ENCODE measurements around the gene TAS2R60. TPM values are rescaled to one million over a fixed set of nuclear protein-coding genes. Genes with fewer than 3 reads are reported as not detected.
A peak's percentile ranks its signal among the peaks of the same experiment; 100 is the strongest.
"Not testable (repeated sequence)": the region's sequence is repeated elsewhere in the genome, so short reads cannot be mapped to it uniquely, and the experiment has no call there.

The TAS2R60 gene
- total and polyA plus RNA-seq, 2 donors = 0.02 to 0.24 TPM

GRCh38 chr7:143399151-143399550 lies 44.1 kb upstream of the TAS2R60 start:
- 95% methylated on average over 8 of the region's 8 CpGs for WGBS
- Histone ChIP-seq H3K4me1 (ENCODE audit: control insufficient read depth in 2 of 2, insufficient read depth in 2 of 2, low read length in 2 of 2) (no peaks in the 10 kb centered on the region), H3K27me3 (ENCODE audit: control insufficient read depth in 2 of 2, insufficient read depth in 1 of 2, low read length in 1 of 2) (no peaks in the 10 kb centered on the region), H3K27ac (ENCODE audit: low read depth in 1 of 2, low read length in 1 of 2) (no peak overlapping the region), H3K36me3 (ENCODE audit: control insufficient read depth in 2 of 2, insufficient read depth in 2 of 2, low read length in 1 of 2) (peaks cover 0 to 59% of the 10 kb centered on the region in 2 donors), H3K9me3 (ENCODE audit: control insufficient read depth in 2 of 2, insufficient read depth in 1 of 2, low read length in 1 of 2) (no peaks in the 10 kb centered on the region), H3K4me3 (ENCODE audit: low read length in 2 of 2) (no peak overlapping the region)
- DNase-seq (ENCODE audit: low read depth in 6 of 9, low spot score in 9 of 9) = no peak

GRCh38 chr7:143399642-143400041 lies 43.6 kb upstream of the TAS2R60 start:
- WGBS = 96% methylated on average over 20 of the region's 20 CpGs
- Histone ChIP-seq H3K4me3 (ENCODE audit: low read length in 2 of 2) (no peak overlapping the region), H3K36me3 (ENCODE audit: control insufficient read depth in 2 of 2, insufficient read depth in 2 of 2, low read length in 1 of 2) (peaks cover 0 to 57% of the 10 kb centered on the region in 2 donors), H3K4me1 (ENCODE audit: control insufficient read depth in 2 of 2, insufficient read depth in 2 of 2, low read length in 2 of 2) (no peaks in the 10 kb centered on the region), H3K9me3 (ENCODE audit: control insufficient read depth in 2 of 2, insufficient read depth in 1 of 2, low read length in 1 of 2) (no peaks in the 10 kb centered on the region), H3K27me3 (ENCODE audit: control insufficient read depth in 2 of 2, insufficient read depth in 1 of 2, low read length in 1 of 2) (no peaks in the 10 kb centered on the region), H3K27ac (ENCODE audit: low read depth in 1 of 2, low read length in 1 of 2) (no peak overlapping the region)
- no peak for DNase-seq (ENCODE audit: low read depth in 6 of 9, low spot score in 9 of 9)

- 98% methylated on average over 12 of the region's 12 CpGs for WGBS
- no peaks in the 10 kb centered on the region for H3K9me3 ChIP-seq (ENCODE audit: control insufficient read depth in 2 of 2, insufficient read depth in 1 of 2, low read length in 1 of 2)
- no peak for DNase-seq (ENCODE audit: low read depth in 6 of 9, low spot score in 9 of 9)
- H3K4me3 ChIP-seq (ENCODE audit: low read length in 2 of 2) = no peak overlapping the region
- peaks cover 0 to 41% of the 10 kb centered on the region in 2 donors for H3K36me3 ChIP-seq (ENCODE audit: control insufficient read depth in 2 of 2, insufficient read depth in 2 of 2, low read length in 1 of 2)
- peaks cover 0 to 14% of the 10 kb centered on the region in 2 donors for H3K4me1 ChIP-seq (ENCODE audit: control insufficient read depth in 2 of 2, insufficient read depth in 2 of 2, low read length in 2 of 2)
- no peaks in the 10 kb centered on the region for H3K27me3 ChIP-seq (ENCODE audit: control insufficient read depth in 2 of 2, insufficient read depth in 1 of 2, low read length in 1 of 2)
- H3K27ac ChIP-seq (ENCODE audit: low read depth in 1 of 2, low read length in 1 of 2) = no peak overlapping the region
These were observed 42.0 kb upstream of the TAS2R60 start for GRCh38 chr7:143401265-143401664.

- 93% methylated on average over 4 of the region's 4 CpGs for WGBS
- not testable (repeated sequence) for H3K27me3 ChIP-seq (ENCODE audit: control insufficient read depth in 2 of 2, insufficient read depth in 1 of 2, low read length in 1 of 2); H3K4me3 ChIP-seq (ENCODE audit: low read length in 2 of 2); H3K9me3 ChIP-seq (ENCODE audit: control insufficient read depth in 2 of 2, insufficient read depth in 1 of 2, low read length in 1 of 2); H3K27ac ChIP-seq (ENCODE audit: low read depth in 1 of 2, low read length in 1 of 2); DNase-seq (ENCODE audit: low read depth in 6 of 9, low spot score in 9 of 9)
- H3K36me3 ChIP-seq (ENCODE audit: control insufficient read depth in 2 of 2, insufficient read depth in 2 of 2, low read length in 1 of 2) = peaks cover 0 to 34% of the 10 kb centered on the region in 2 donors
- H3K4me1 ChIP-seq (ENCODE audit: control insufficient read depth in 2 of 2, insufficient read depth in 2 of 2, low read length in 2 of 2) = peaks cover under 1 to 24% of the 10 kb centered on the region in 2 donors
These were observed 41.0 kb upstream of the TAS2R60 start for GRCh38 chr7:143402233-143402632.

- H3K9me3 ChIP-seq (ENCODE audit: control insufficient read depth in 2 of 2, insufficient read depth in 1 of 2, low read length in 1 of 2) = no peaks in the 10 kb centered on the region
- H3K27ac ChIP-seq (ENCODE audit: low read depth in 1 of 2, low read length in 1 of 2) = no peak overlapping the region
- H3K4me3 ChIP-seq (ENCODE audit: low read length in 2 of 2) = no peak overlapping the region
- 86% methylated on average over 9 of the region's 9 CpGs for WGBS
- DNase-seq (ENCODE audit: low read depth in 6 of 9, low spot score in 9 of 9) = no peak
- H3K27me3 ChIP-seq (ENCODE audit: control insufficient read depth in 2 of 2, insufficient read depth in 1 of 2, low read length in 1 of 2) = no peaks in the 10 kb centered on the region
- peaks cover 0 to 7% of the 10 kb centered on the region in 2 donors for H3K36me3 ChIP-seq (ENCODE audit: control insufficient read depth in 2 of 2, insufficient read depth in 2 of 2, low read length in 1 of 2)
- H3K4me1 ChIP-seq (ENCODE audit: control insufficient read depth in 2 of 2, insufficient read depth in 2 of 2, low read length in 2 of 2) = peaks cover 20 to 49% of the 10 kb centered on the region in 2 donors
These were observed 37.9 kb upstream of the TAS2R60 start for GRCh38 chr7:143405173-143406001.

- peaks cover 20 to 53% of the 10 kb centered on the region in 2 donors for H3K4me1 ChIP-seq (ENCODE audit: control insufficient read depth in 2 of 2, insufficient read depth in 2 of 2, low read length in 2 of 2)
- WGBS = 93% methylated on average over 3 of the region's 3 CpGs
These were observed 37.3 kb upstream of the TAS2R60 start for GRCh38 chr7:143406002-143406357.

GRCh38 chr7:143407287-143408251 lies 35.7 kb upstream of the TAS2R60 start:
- Histone ChIP-seq H3K27ac (ENCODE audit: low read depth in 1 of 2, low read length in 1 of 2) (peak overlapping the region; percentile 15 to 32), H3K9me3 (ENCODE audit: control insufficient read depth in 2 of 2, insufficient read depth in 1 of 2, low read length in 1 of 2) (no peaks in the 10 kb centered on the region), H3K36me3 (ENCODE audit: control insufficient read depth in 2 of 2, insufficient read depth in 2 of 2, low read length in 1 of 2) (no peaks in the 10 kb centered on the region), H3K4me3 (ENCODE audit: low read length in 2 of 2) (peak overlapping the region; percentile 45 to 60), H3K4me1 (ENCODE audit: control insufficient read depth in 2 of 2, insufficient read depth in 2 of 2, low read length in 2 of 2) (peaks cover 20 to 53% of the 10 kb centered on the region in 2 donors), H3K27me3 (ENCODE audit: control insufficient read depth in 2 of 2, insufficient read depth in 1 of 2, low read length in 1 of 2) (no peaks in the 10 kb centered on the region)
- 24% methylated on average over 13 of the region's 13 CpGs for WGBS
- DNase-seq (ENCODE audit: low read depth in 6 of 9, low spot score in 9 of 9) = peak in 7 of 9 donors; percentile 44 to 86 (median 58)

More at GRCh38 chr7:143406002-143406357, 37.3 kb upstream of the TAS2R60 start:
- peaks cover 0 to 7% of the 10 kb centered on the region in 2 donors for H3K36me3 ChIP-seq (ENCODE audit: control insufficient read depth in 2 of 2, insufficient read depth in 2 of 2, low read length in 1 of 2)
- H3K9me3 ChIP-seq (ENCODE audit: control insufficient read depth in 2 of 2, insufficient read depth in 1 of 2, low read length in 1 of 2) = no peaks in the 10 kb centered on the region
- no peak for DNase-seq (ENCODE audit: low read depth in 6 of 9, low spot score in 9 of 9)
- H3K27ac ChIP-seq (ENCODE audit: low read depth in 1 of 2, low read length in 1 of 2) = no peak overlapping the region
- H3K27me3 ChIP-seq (ENCODE audit: control insufficient read depth in 2 of 2, insufficient read depth in 1 of 2, low read length in 1 of 2) = no peaks in the 10 kb centered on the region
- H3K4me3 ChIP-seq (ENCODE audit: low read length in 2 of 2) = no peak overlapping the region

GRCh38 chr7:143408252-143408685 lies 35.0 kb upstream of the TAS2R60 start:
- H3K27ac ChIP-seq (ENCODE audit: low read depth in 1 of 2, low read length in 1 of 2) = peak overlapping the region in 1 of 2 donors; percentile 15
- no peaks in the 10 kb centered on the region for H3K27me3 ChIP-seq (ENCODE audit: control insufficient read depth in 2 of 2, insufficient read depth in 1 of 2, low read length in 1 of 2)
- DNase-seq (ENCODE audit: low read depth in 6 of 9, low spot score in 9 of 9) = peak in 2 of 9 donors; percentile 19 to 22
- H3K9me3 ChIP-seq (ENCODE audit: control insufficient read depth in 2 of 2, insufficient read depth in 1 of 2, low read length in 1 of 2) = no peaks in the 10 kb centered on the region
- peaks cover 20 to 53% of the 10 kb centered on the region in 2 donors for H3K4me1 ChIP-seq (ENCODE audit: control insufficient read depth in 2 of 2, insufficient read depth in 2 of 2, low read length in 2 of 2)
- no peaks in the 10 kb centered on the region for H3K36me3 ChIP-seq (ENCODE audit: control insufficient read depth in 2 of 2, insufficient read depth in 2 of 2, low read length in 1 of 2)
- peak overlapping the region; percentile 45 to 60 for H3K4me3 ChIP-seq (ENCODE audit: low read length in 2 of 2)
- 7% methylated on average over 20 of the region's 20 CpGs for WGBS

All from thymus (tissue), 11 donors.